Mammary epithelial cell (primary cell): ENCODE results near the gene SNX30.

Source experiments
- EZH2 ChIP-seq: IDR thresholded peaks from 2 replicates; pipeline ENCODE4 v1.6.1; 2012; ENCODE audit warnings: low read length, inconsistent platforms, borderline replicate concordance
- TF ChIP-seq, protein P1 (sequence below), 2 donors: IDR thresholded peaks in 1 of 2; conservative IDR thresholded peaks in 1 of 2; 2 replicates each; pipeline ENCODE4 v1.5.1; 2011 to 2012; ENCODE audit warnings: inconsistent platforms in 2 of 2, low read length in 2 of 2, mild to moderate bottlenecking in 2 of 2, control low read depth in 1 of 2, low read depth in 1 of 2; ENCODE audit not compliant: insufficient read depth in 1 of 2; ENCODE audit errors: extremely low read depth in 1 of 2

DNA sequence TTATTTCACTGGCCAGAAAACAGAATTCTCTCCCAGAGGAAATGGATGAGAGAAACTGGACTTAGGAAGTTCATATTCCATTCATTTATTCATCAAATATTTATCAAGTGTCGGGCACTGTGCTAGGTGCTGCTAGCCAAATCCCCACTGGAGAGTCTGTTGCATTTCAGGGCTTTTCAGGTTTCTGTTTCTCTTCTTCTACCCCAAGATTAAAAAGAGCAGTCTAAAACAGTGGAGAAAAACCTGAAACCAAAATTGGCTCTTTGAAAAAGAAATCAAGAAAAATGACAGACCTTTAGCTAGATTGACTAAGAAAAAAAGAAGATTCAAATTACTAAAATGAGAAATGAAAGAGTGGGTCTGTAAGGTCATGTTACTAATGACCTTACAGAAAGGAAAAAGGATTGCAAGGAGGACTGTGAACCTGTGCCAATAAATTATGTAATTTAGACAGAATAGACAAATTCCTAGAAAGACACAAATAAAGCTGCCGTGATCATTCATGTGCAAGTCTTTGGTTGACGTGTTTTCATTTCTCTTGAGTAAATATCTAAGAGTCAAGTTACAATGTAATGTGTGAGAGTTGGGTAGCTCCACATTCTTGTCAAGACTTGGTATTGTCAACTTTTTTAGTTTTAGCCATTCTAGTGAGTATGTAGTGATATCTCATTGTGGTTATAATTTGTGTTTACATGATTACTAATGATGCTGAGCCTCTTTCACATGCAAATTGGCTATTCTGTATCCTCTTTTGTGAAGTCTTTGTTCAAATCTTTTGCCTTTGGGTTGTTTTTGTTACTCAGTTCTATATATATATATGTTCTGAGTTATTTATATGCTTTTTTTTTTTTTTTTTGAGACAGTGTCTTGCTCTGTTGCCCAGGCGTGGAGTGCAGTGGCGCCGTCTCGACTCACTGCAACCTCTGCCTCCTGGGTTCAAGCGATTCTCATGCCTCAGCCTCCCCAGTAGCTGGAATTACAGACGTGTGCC, 23.7 kb downstream of the SNX30 start:
- TF ChIP-seq EZH2 = no peak
- TF ChIP-seq, protein P1, sequence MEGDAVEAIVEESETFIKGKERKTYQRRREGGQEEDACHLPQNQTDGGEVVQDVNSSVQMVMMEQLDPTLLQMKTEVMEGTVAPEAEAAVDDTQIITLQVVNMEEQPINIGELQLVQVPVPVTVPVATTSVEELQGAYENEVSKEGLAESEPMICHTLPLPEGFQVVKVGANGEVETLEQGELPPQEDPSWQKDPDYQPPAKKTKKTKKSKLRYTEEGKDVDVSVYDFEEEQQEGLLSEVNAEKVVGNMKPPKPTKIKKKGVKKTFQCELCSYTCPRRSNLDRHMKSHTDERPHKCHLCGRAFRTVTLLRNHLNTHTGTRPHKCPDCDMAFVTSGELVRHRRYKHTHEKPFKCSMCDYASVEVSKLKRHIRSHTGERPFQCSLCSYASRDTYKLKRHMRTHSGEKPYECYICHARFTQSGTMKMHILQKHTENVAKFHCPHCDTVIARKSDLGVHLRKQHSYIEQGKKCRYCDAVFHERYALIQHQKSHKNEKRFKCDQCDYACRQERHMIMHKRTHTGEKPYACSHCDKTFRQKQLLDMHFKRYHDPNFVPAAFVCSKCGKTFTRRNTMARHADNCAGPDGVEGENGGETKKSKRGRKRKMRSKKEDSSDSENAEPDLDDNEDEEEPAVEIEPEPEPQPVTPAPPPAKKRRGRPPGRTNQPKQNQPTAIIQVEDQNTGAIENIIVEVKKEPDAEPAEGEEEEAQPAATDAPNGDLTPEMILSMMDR (conservative IDR thresholded peaks at IDR 0.05 in 1 of 2, IDR thresholded peaks at IDR 0.05 in 1 of 2; ENCODE audit: extremely low read depth in 1 of 2, insufficient read depth in 1 of 2, low read depth in 1 of 2, low read length in 2 of 2) = no peak
